Middle frontal gyrus (tissue), 1 donor: ENCODE results near the gene FOXK1.

Experiments
- DNase-seq: peaks from one replicate; pipeline ENCODE4 v3.0.0-alpha.2; 2015; ENCODE audit warnings: low spot score; ENCODE audit errors: extremely low spot score

FOXK1 gene

DNA sequence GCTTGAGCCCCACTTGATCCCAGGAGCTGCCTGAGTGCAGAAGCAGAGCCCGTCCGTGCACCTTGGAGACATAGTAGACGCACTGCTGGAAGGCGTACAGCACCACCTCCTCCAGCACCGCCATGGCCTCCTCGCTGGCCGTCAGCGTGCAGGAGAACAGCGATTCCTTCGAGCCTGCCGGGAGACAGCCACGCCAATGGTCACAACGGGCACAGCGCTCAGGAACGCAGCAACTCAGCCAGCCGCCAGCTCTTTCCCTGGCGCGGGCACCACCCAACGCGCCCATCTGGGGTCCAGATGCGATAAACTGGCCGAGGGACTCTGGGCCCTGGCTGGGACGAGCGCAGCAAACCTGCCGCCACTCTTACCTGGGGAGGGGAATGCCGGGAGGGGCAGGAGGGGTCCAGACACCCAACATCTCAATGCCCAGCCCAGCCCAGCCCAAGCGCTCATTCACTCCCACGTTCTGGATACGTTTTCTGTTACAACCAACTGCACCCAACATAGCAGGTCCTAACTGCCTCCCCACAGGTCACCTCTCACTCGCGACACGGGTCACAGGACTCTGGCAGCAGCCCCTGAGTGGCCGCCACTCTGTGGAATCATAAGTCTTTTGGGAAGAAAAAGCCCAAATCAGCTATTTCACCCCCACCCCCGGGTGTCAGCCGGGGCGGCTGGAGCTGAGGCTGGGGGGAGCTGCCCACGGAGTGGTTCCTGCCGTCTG, 135.2 kb downstream of the FOXK1 start:
- no peak for DNase-seq

DNA sequence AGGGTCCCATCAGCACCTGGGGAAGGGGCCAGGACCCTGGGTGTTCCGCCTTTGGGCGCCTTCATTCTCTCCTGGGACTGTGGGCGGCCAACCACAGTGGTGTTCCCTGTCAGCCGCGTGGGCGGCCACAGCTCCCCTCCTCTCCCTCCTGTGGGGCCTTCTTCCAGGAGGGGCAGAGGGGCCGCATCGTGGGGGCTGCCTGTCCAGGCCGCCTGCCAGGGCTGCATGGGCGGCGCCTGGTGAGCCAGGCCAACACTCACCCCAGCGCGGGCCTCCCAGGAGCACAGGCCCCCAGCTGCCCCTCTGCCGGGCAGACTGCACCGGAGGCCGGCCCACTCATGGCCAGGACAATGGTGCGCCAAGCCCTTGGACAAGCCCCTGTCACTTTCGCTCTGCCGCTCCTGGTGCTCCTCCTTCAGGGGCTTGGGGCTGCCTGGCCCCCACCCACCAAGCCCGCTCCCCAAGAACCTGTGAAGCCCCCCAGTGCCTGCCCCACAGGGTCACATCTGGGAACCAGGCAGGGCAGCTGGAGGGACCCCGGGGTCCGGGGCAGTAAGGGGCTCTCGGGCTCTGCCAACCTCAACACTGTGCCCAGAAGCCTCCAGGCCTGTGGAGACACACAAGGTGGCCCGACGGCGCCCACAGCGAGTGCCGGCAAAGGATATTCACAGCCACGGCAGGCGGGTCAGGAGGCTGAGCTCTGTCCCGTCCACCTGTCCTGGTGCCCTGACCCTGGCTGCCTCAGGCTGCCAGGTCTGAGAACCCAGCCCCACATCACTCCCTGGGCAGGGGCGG, 136.1 kb downstream of the FOXK1 start:
- no peak for DNase-seq

DNA sequence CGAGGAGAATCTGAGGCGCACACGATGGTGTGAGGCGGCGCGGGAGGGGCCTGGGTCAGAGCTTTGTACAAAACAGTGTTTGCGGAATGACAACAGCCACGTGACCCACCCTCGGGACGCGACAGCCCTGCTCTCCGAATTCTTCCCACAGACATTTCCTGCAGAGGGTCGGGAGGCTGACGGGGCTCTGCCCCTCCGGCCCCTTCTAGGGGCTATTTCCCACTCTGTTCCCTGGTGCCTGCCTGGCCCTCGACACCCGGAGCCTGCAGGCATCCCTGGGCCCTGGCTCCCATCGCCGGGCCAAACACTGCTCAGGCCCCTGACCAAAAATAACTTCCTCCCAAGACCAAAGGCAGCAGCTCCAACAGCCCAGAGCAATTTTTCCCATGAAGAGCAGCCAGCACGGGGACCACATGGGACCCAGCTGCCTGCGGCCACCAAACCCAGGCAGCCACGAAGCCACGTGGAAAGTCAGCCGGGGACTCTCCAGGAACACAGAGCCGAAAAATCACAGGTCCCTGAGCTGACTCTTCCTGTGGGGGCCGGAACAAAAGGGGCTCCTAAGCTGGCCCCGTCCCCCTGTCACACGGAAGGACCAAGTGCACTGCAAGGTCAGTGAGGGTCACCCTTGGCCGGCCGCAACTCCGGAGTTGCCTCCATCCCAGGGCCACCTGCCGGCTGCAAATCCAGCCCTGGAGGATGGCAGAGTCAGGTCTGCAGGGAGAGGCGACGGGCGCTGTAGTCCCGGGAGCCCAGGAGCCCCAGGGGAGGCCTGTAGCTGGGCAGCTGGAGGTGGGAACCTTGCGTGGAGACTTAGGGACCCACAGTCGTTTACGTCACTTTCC, 137.7 kb downstream of the FOXK1 start:
- DNase-seq: no peak

DNA sequence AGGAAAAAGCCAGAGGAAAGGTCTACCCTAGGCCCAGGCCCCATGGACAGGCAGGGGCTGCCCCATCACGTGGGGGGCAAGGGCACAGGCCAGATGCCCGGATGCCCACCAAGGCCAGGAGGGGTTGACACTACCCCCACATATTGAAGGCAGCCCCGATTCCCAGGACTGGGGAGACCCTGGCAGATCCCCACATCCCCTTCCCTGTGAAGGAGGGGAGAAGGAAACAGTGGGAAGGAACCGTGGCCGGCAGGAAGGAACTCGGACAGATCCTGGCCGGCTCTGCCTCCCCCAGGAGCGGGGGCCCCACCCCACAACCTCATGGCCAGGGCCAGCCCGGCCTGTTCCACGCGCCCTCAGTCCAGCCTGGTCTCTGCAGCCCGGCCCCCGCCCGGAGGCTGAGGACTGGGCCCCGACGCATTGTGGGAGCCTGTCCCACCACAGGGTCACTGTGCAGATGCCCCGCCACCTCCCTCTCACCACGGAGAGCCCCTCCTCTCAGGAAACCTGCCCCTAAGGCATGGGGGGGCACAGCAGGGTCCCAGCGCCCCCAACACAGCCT, 138.4 kb downstream of the FOXK1 start:
- DNase-seq: no peak
